Lower lobe of right lung (tissue), 2 donors: ENCODE measurements around the gene LYZL4. TPM values are rescaled to one million over a fixed set of nuclear protein-coding genes. Genes with fewer than 3 reads are reported as not detected.

Source experiments
- ATAC-seq, 2 donors: fragments of 200-7000 bp; cut with Tn5 transposase; one replicate each; pipeline ENCODE4 v1.9.1; 2020 to 2022; ENCODE audit warnings: mild to moderate bottlenecking in 2 of 2, moderate library complexity in 2 of 2
- DNase-seq: peaks from one replicate; pipeline ENCODE4 v3.0.0-alpha.2; 2020
- H3K27ac ChIP-seq: fragments of 200-600 bp; one replicate; pipeline ENCODE4 v1.8.0; 2022
- H3K27me3 ChIP-seq: fragments of 200-600 bp; one replicate; pipeline ENCODE4 v1.8.0; 2022; ENCODE audit warnings: low read depth
- H3K36me3 ChIP-seq: fragments of 200-600 bp; one replicate; pipeline ENCODE4 v1.8.0; 2022; ENCODE audit warnings: mild to moderate bottlenecking
- H3K4me1 ChIP-seq: fragments of 200-600 bp; one replicate; pipeline ENCODE4 v1.8.0; 2022
- H3K4me3 ChIP-seq: fragments of 200-600 bp; one replicate; pipeline ENCODE4 v1.8.0; 2022; ENCODE audit warnings: mild to moderate bottlenecking
- H3K9me3 ChIP-seq: fragments of 200-600 bp; one replicate; pipeline ENCODE4 v1.8.0; 2022
- CTCF ChIP-seq: fragments of 200-600 bp; IDR thresholded peaks from one replicate; pipeline ENCODE4 v1.8.0; 2022; ENCODE audit warnings: antibody characterized with exemption, mild to moderate bottlenecking
- intact Hi-C: fragments of 100-400 bp; cut with DNase I; formaldehyde crosslinking; loops from one replicate; pipeline ENCODE4 v1.11.0; 2022
- total RNA-seq: library from RNA; stranded (reverse); fragmentation: NEBNext Ultra II Directional; extraction: Animal tissue kit (Norgen Biotek cat#: 25700); gene quantifications from one replicate; pipeline ENCODE4 v1.2.1, GENCODE V29; 2021
- donor health status: DM: no; HTN: yes; CAD: no; lungs with severe emphysema.

Gene LYZL4
- total RNA-seq, 1 donor from 2014 or later = not detected

- H3K9me3 ChIP-seq = no peaks in the 10 kb centered on the region
- ATAC-seq = no peak
- no peaks in the 10 kb centered on the region for H3K36me3 ChIP-seq
- H3K27ac ChIP-seq = no peak overlapping the region
- H3K4me3 ChIP-seq = no peak overlapping the region
- no peak for DNase-seq
- H3K4me1 ChIP-seq = peaks cover 6% of the 10 kb centered on the region
- intact Hi-C loops = no loop called here
- TF ChIP-seq CTCF = no peak
- H3K27me3 ChIP-seq = peaks cover 7% of the 10 kb centered on the region
Observed at GRCh38 chr3:42369832-42370231, 40.6 kb downstream of the LYZL4 start.

DNA sequence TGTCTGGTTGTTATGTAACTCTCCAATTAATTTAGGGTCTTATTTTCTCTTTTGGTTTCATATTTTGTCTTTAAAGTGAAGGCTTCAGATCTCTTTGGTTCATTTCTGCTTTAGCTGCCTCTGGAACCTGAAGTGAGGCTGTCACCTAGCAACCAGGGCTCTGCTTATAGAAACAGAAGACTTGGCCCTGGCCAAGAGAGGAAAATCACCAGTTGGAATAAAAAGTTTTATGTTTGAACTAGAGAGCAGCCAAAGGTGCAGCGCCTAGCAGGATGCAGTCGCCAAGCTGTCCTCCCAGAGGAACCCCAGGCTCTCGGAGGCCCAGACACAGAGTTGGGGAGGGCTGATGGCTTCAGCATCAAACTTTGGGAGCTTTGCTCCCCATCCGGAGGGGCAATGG lies 41.1 kb downstream of the LYZL4 start:
- ATAC-seq (peak; percentile 37 to 48), DNase-seq (no peak)
- Histone ChIP-seq H3K36me3 (no peaks in the 10 kb centered on the region), H3K4me3 (no peak overlapping the region), H3K27me3 (peaks cover 7% of the 10 kb centered on the region), H3K9me3 (no peaks in the 10 kb centered on the region), H3K27ac (no peak overlapping the region), H3K4me1 (peaks cover 6% of the 10 kb centered on the region)
- no peak for TF ChIP-seq CTCF
- intact Hi-C loops = no loop called here

DNA sequence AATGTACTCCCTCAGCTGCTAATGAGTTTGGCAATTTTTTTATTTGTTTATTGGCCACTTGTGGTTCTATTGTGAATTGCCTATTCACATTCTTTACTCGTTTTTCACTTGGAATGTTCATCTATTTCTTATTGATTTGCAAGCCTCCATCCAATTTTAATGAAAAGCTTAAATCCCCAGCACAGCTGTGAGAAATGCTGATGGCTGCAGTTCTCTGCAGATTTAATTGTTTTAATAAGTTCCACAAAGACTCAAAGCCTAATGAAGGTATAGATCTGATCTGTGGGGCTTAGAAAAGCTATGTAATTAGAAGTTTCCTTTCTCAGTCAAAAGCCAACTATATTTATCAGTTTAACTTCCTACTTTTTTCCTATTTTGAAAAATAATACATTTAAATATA lies 41.5 kb downstream of the LYZL4 start:
- no peaks in the 10 kb centered on the region for H3K9me3 ChIP-seq
- H3K4me1 ChIP-seq = peaks cover 6% of the 10 kb centered on the region
- H3K4me3 ChIP-seq = no peak overlapping the region
- no peak overlapping the region for H3K27ac ChIP-seq
- H3K27me3 ChIP-seq = peaks cover 7% of the 10 kb centered on the region
- intact Hi-C loops = no loop called here
- DNase-seq (no peak), ATAC-seq (no peak)
- no peaks in the 10 kb centered on the region for H3K36me3 ChIP-seq
- TF ChIP-seq CTCF = no peak

GRCh38 chr3:42367903-42368302 lies 42.5 kb downstream of the LYZL4 start:
- intact Hi-C loops = no loop called here
- H3K4me1 ChIP-seq = peaks cover 6% of the 10 kb centered on the region
- TF ChIP-seq CTCF = no peak
- DNase-seq (no peak), ATAC-seq (no peak)
- no peak overlapping the region for H3K27ac ChIP-seq
- no peak overlapping the region for H3K4me3 ChIP-seq
- peaks cover 5% of the 10 kb centered on the region for H3K27me3 ChIP-seq
- no peaks in the 10 kb centered on the region for H3K9me3 ChIP-seq
- H3K36me3 ChIP-seq = no peaks in the 10 kb centered on the region

- DNase-seq = no peak
- intact Hi-C loops = no loop called here
- Histone ChIP-seq H3K9me3 (no peaks in the 10 kb centered on the region), H3K27me3 (no peaks in the 10 kb centered on the region), H3K27ac (no peak overlapping the region), H3K36me3 (no peaks in the 10 kb centered on the region), H3K4me3 (no peak overlapping the region), H3K4me1 (peaks cover 6% of the 10 kb centered on the region)
- TF ChIP-seq CTCF = no peak
- no peak for ATAC-seq
Observed at GRCh38 chr3:42366550-42366949, 43.9 kb downstream of the LYZL4 start.

- H3K4me1 ChIP-seq = no peaks in the 10 kb centered on the region
- intact Hi-C loops = no loop called here
- ATAC-seq (no peak), DNase-seq (no peak)
- no peaks in the 10 kb centered on the region for H3K36me3 ChIP-seq
- no peaks in the 10 kb centered on the region for H3K9me3 ChIP-seq
- no peak for TF ChIP-seq CTCF
- no peak overlapping the region for H3K4me3 ChIP-seq
- H3K27me3 ChIP-seq = no peaks in the 10 kb centered on the region
- H3K27ac ChIP-seq = no peak overlapping the region
Observed at GRCh38 chr3:42357335-42357734, 53.1 kb downstream of the LYZL4 start.
